ENCODE results near the gene HEPN1. TPM values are rescaled to one million over a fixed set of nuclear protein-coding genes. Genes with fewer than 3 reads are reported as not detected.
A peak's percentile ranks its signal among the peaks of the same experiment; 100 is the strongest.

Gene HEPN1
- total RNA-seq, 2 donors from 2014 or later, result not detected

GRCh38 chr11:124880290-124880611 lies 38.8 kb upstream of the HEPN1 start:
- no peak for ATAC-seq
- peak overlapping the region in 1 of 2 donors; percentile 66 for H3K27ac Mint-ChIP-seq

GRCh38 chr11:124880958-124881357 lies 38.1 kb upstream of the HEPN1 start:
- no peak overlapping the region for H3K27ac Mint-ChIP-seq
- no peaks in the 10 kb centered on the region for H3K36me3 Mint-ChIP-seq
- ATAC-seq (no peak), DNase-seq (ENCODE audit: low spot score in 2 of 2) (no peak)
- H3K9me3 Mint-ChIP-seq, result no peaks in the 10 kb centered on the region

More at GRCh38 chr11:124880290-124880611, 38.8 kb upstream of the HEPN1 start:
- Mint-ChIP-seq H3K9me3 (no peaks in the 10 kb centered on the region), H3K36me3 (no peaks in the 10 kb centered on the region)
- DNase-seq (ENCODE audit: low spot score in 2 of 2), result peak in 1 of 2 donors; percentile 46

- Mint-ChIP-seq H3K9me3 (no peaks in the 10 kb centered on the region), H3K27ac (no peak overlapping the region), H3K36me3 (no peaks in the 10 kb centered on the region)
- ATAC-seq, result no peak
- DNase-seq (ENCODE audit: low spot score in 2 of 2), result peak in 1 of 2 donors; percentile 13
Measured at GRCh38 chr11:124882339-124883071, 36.5 kb upstream of the HEPN1 start.

GRCh38 chr11:124884340-124884739 lies 34.7 kb upstream of the HEPN1 start:
- no peak overlapping the region for H3K27ac Mint-ChIP-seq
- no peaks in the 10 kb centered on the region for H3K36me3 Mint-ChIP-seq
- peak in 1 of 2 donors; percentile 20 for DNase-seq (ENCODE audit: low spot score in 2 of 2)
- no peak for ATAC-seq
- H3K9me3 Mint-ChIP-seq, result no peaks in the 10 kb centered on the region

GRCh38 chr11:124884869-124885479 lies 34.1 kb upstream of the HEPN1 start:
- Mint-ChIP-seq H3K9me3 (no peaks in the 10 kb centered on the region), H3K27ac (no peak overlapping the region), H3K36me3 (no peaks in the 10 kb centered on the region)
- ATAC-seq (no peak), DNase-seq (ENCODE audit: low spot score in 2 of 2) (peak in 1 of 2 donors; percentile 25)

GRCh38 chr11:124886476-124886875 lies 32.6 kb upstream of the HEPN1 start:
- no peak for ATAC-seq
- Mint-ChIP-seq H3K9me3 (no peaks in the 10 kb centered on the region), H3K36me3 (no peaks in the 10 kb centered on the region), H3K27ac (no peak overlapping the region)
- peak in 1 of 2 donors; percentile 53 for DNase-seq (ENCODE audit: low spot score in 2 of 2)

GRCh38 chr11:124886978-124887666 lies 31.9 kb upstream of the HEPN1 start:
- ATAC-seq (no peak), DNase-seq (ENCODE audit: low spot score in 2 of 2) (peak in 1 of 2 donors; percentile 45)
- Mint-ChIP-seq H3K27ac (no peak overlapping the region), H3K9me3 (no peaks in the 10 kb centered on the region), H3K36me3 (no peaks in the 10 kb centered on the region)

- H3K9me3 Mint-ChIP-seq, result no peaks in the 10 kb centered on the region
- ATAC-seq, result no peak
Measured at GRCh38 chr11:124887667-124888013, 31.4 kb upstream of the HEPN1 start.

GRCh38 chr11:124889191-124890091 lies 29.6 kb upstream of the HEPN1 start:
- ATAC-seq (no peak), DNase-seq (ENCODE audit: low spot score in 2 of 2) (no peak)
- no peaks in the 10 kb centered on the region for H3K9me3 Mint-ChIP-seq

More at GRCh38 chr11:124887667-124888013, 31.4 kb upstream of the HEPN1 start:
- Mint-ChIP-seq H3K27ac (no peak overlapping the region), H3K36me3 (no peaks in the 10 kb centered on the region)
- DNase-seq (ENCODE audit: low spot score in 2 of 2), result no peak

GRCh38 chr11:124890151-124890550 lies 28.9 kb upstream of the HEPN1 start:
- H3K9me3 Mint-ChIP-seq, result no peaks in the 10 kb centered on the region
- H3K27ac Mint-ChIP-seq, result no peak overlapping the region
- DNase-seq (ENCODE audit: low spot score in 2 of 2) (no peak), ATAC-seq (no peak)
- no peaks in the 10 kb centered on the region for H3K36me3 Mint-ChIP-seq

More at GRCh38 chr11:124889191-124890091, 29.6 kb upstream of the HEPN1 start:
- Mint-ChIP-seq H3K36me3 (no peaks in the 10 kb centered on the region), H3K27ac (no peak overlapping the region)

GRCh38 chr11:124890683-124891372 lies 28.2 kb upstream of the HEPN1 start:
- DNase-seq (ENCODE audit: low spot score in 2 of 2) (peak in 1 of 2 donors; percentile 30), ATAC-seq (no peak)
- H3K9me3 Mint-ChIP-seq, result no peaks in the 10 kb centered on the region
- H3K27ac Mint-ChIP-seq, result no peak overlapping the region
- H3K36me3 Mint-ChIP-seq, result no peaks in the 10 kb centered on the region

- H3K9me3 Mint-ChIP-seq, result no peaks in the 10 kb centered on the region
- DNase-seq (ENCODE audit: low spot score in 2 of 2) (no peak), ATAC-seq (no peak)
- H3K36me3 Mint-ChIP-seq, result no peaks in the 10 kb centered on the region
- no peak overlapping the region for H3K27ac Mint-ChIP-seq
Measured at GRCh38 chr11:124891373-124891861, 27.6 kb upstream of the HEPN1 start.

- no peak for ATAC-seq
- H3K27ac Mint-ChIP-seq, result no peak overlapping the region
- no peak for DNase-seq (ENCODE audit: low spot score in 2 of 2)
- H3K9me3 Mint-ChIP-seq, result no peaks in the 10 kb centered on the region
- no peaks in the 10 kb centered on the region for H3K36me3 Mint-ChIP-seq
Measured at GRCh38 chr11:124892146-124892545, 26.9 kb upstream of the HEPN1 start.

GRCh38 chr11:124892750-124893454 lies 26.1 kb upstream of the HEPN1 start:
- ATAC-seq (no peak), DNase-seq (ENCODE audit: low spot score in 2 of 2) (no peak)
- Mint-ChIP-seq H3K9me3 (no peaks in the 10 kb centered on the region), H3K27ac (no peak overlapping the region), H3K36me3 (no peaks in the 10 kb centered on the region)

GRCh38 chr11:124893781-124894401 lies 25.2 kb upstream of the HEPN1 start:
- no peaks in the 10 kb centered on the region for H3K9me3 Mint-ChIP-seq
- DNase-seq (ENCODE audit: low spot score in 2 of 2) (peak in 1 of 2 donors; percentile 47), ATAC-seq (no peak)
- H3K27ac Mint-ChIP-seq, result no peak overlapping the region
- no peaks in the 10 kb centered on the region for H3K36me3 Mint-ChIP-seq
